Suprapubic skin (tissue), 4 donors: ENCODE data around the gene JMJD1C.

Experiments
- CTCF ChIP-seq, 2 donors: fragments of 200-600 bp in 1 of 2; fragments of 450-650 bp in 1 of 2; sonication (generic) in 1 of 2; IDR thresholded peaks; one replicate each; pipeline ENCODE4 v1.5.1; 2016 to 2019; ENCODE audit warnings: antibody characterized with exemption in 2 of 2, mild to moderate bottlenecking in 1 of 2, moderate library complexity in 1 of 2
- POLR2A ChIP-seq, 2 donors: fragments of 450-650 bp; IDR thresholded peaks; one replicate each; pipeline ENCODE4 v1.6.1; 2017; ENCODE audit warnings: antibody characterized with exemption in 2 of 2, mild to moderate bottlenecking in 2 of 2, moderate library complexity in 2 of 2
- POLR2AphosphoS5 ChIP-seq, 3 donors: sonication (generic); formaldehyde crosslinking; IDR thresholded peaks; one replicate each; pipeline ENCODE4 v1.6.1; 2017; ENCODE audit warnings: antibody characterized with exemption in 3 of 3

- TF ChIP-seq CTCF (IDR thresholded peaks at IDR 0.05) (no peak), POLR2A (IDR thresholded peaks at IDR 0.05) (no peak), POLR2AphosphoS5 (IDR thresholded peaks at IDR 0.05) (no peak)
Measured at GRCh38 chr10:63474488-63474887, 8.7 kb upstream of the JMJD1C start.
